HepG2 (cell line): ENCODE data around the gene AUH. TPM values are rescaled to one million over a fixed set of nuclear protein-coding genes. Genes with fewer than 3 reads are reported as not detected.

Experiments used
- ATAC-seq: fragments of 200-7000 bp; cut with Tn5 transposase; 3 replicates; pipeline ENCODE4 v1.9.1; 2020; ENCODE audit warnings: mild to moderate bottlenecking, moderate library complexity
- BruUV-seq: library from RNA; stranded (reverse); fragments of 400-500 nt; replicated peaks from 2 replicates; lab custom pipeline; 2021; lab: Mats Ljungman, UMichigan
- CTCF ChIA-PET: fragments of 300-600 bp; formaldehyde crosslinking; extraction: SDS; loops from one replicate; lab custom pipeline; 2021; ENCODE audit warnings: low total read pairs, inconsistent platforms, low intra/inter-chr PET ratio; lab: Yijun Ruan, JAX
- POLR2A ChIA-PET: fragments of 350-600 bp; sonication (Branson Sonifier 250); formaldehyde crosslinking; loops from one replicate; lab custom pipeline; 2020; ENCODE audit warnings: antibody characterized with exemption, inconsistent platforms; lab: Yijun Ruan, JAX
- DNase-seq: peaks from one replicate; pipeline ENCODE4 v3.0.0-alpha.2; 2015; ENCODE audit warnings: low spot score
- FAIRE-seq: peaks from 3 replicates; lab custom pipeline; 2011; peaks lifted over from hg19 to GRCh38; lab: Jason Lieb, UNC
- H2AFZ ChIP-seq: one replicate; pipeline ENCODE4 v1.6.1; 2011; ENCODE audit warnings: low read length, inconsistent platforms
- H3K27ac ChIP-seq: fragments of 300-600 bp; 3 replicates; pipeline ENCODE4 v1.8.0; 2011; ENCODE audit warnings: mixed run types, mild to moderate bottlenecking, mixed read lengths, low read length, inconsistent platforms; ENCODE audit not compliant: insufficient read depth; ENCODE audit errors: extremely low read length
- H3K27me3 ChIP-seq, 2 experiments: fragments of 200-600 bp in 1 of 2; 2 replicates in 1 of 2; 3 replicates in 1 of 2; pipeline versions ENCODE4 v1.6.0 to v1.8.0; 2011; ENCODE audit warnings: low read length in 2 of 2, mild to moderate bottlenecking in 2 of 2, moderate library complexity in 2 of 2, inconsistent platforms in 1 of 2; ENCODE audit not compliant: insufficient read depth in 2 of 2, control insufficient read depth in 1 of 2
- H3K36me3 ChIP-seq, 2 experiments: fragments of 200-600 bp in 1 of 2; replicated peaks in 1 of 2; 2 replicates in 1 of 2; 3 replicates in 1 of 2; pipeline versions ENCODE4 v1.5.1 to v1.8.0; 2011; ENCODE audit warnings: low read length in 2 of 2, inconsistent platforms in 1 of 2; ENCODE audit not compliant: insufficient read depth in 2 of 2, control insufficient read depth in 1 of 2
- H3K4me1 ChIP-seq: 2 replicates; pipeline ENCODE4 v1.5.1; 2012; ENCODE audit warnings: low read length, inconsistent platforms; ENCODE audit not compliant: insufficient read depth
- H3K4me2 ChIP-seq: 2 replicates; pipeline ENCODE4 v1.6.0; 2011; ENCODE audit warnings: low read depth, low read length, inconsistent platforms
- H3K4me3 ChIP-seq, 3 experiments: fragments of 200-600 bp in 1 of 3; sonication (generic), shearing (Covaris generic) in 1 of 3; replicated peaks in 1 of 3; 2 replicates each; pipeline ENCODE4 v1.5.1; 2011 to 2016; ENCODE audit warnings: low read length in 3 of 3, inconsistent platforms in 2 of 3, low read depth in 2 of 3, mild to moderate bottlenecking in 2 of 3, control low read depth in 1 of 3, mixed read lengths in 1 of 3; ENCODE audit not compliant: insufficient read depth in 1 of 3
- H3K79me2 ChIP-seq: one replicate; pipeline ENCODE4 v1.6.1; 2011; ENCODE audit warnings: low read length, inconsistent platforms; ENCODE audit not compliant: insufficient read depth
- H3K9ac ChIP-seq: 2 replicates; pipeline ENCODE4 v1.6.0; 2011; ENCODE audit warnings: mild to moderate bottlenecking, low read depth, low read length, inconsistent platforms; ENCODE audit not compliant: insufficient read depth
- H3K9me3 ChIP-seq: 2 replicates; pipeline ENCODE4 v1.5.1; 2012; ENCODE audit warnings: mild to moderate bottlenecking, low read length
- H4K20me1 ChIP-seq: 2 replicates; pipeline ENCODE4 v1.6.0; 2011; ENCODE audit warnings: inconsistent platforms, mild to moderate bottlenecking, low read length, moderate library complexity; ENCODE audit not compliant: insufficient read depth
- CC2D1A ChIP-seq: sonication (generic); formaldehyde crosslinking; IDR thresholded peaks from 2 replicates; pipeline ENCODE4 v1.8.1; 2023; ENCODE audit warnings: mild to moderate bottlenecking, missing genetic modification reagents
- DNMT3B ChIP-seq: conservative IDR thresholded peaks from 2 replicates; pipeline ENCODE4 v1.6.1; 2016; ENCODE audit warnings: missing biosample characterization, control low read depth
- FOXK2 ChIP-seq: fragments of 450-650 bp; IDR thresholded peaks from 2 replicates; pipeline ENCODE4 v1.6.1; 2016
- GTF3A ChIP-seq: sonication (generic); formaldehyde crosslinking; conservative IDR thresholded peaks from 2 replicates; pipeline ENCODE4 v1.4.0; 2020; ENCODE audit warnings: mild to moderate bottlenecking, missing genetic modification reagents
- HNRNPLL ChIP-seq: fragments of 200-400 bp; formaldehyde crosslinking; IDR thresholded peaks from 2 replicates; pipeline ENCODE4 v1.6.1; 2017; ENCODE audit warnings: mild to moderate bottlenecking, low read depth, low read length; ENCODE audit not compliant: poor library complexity, severe bottlenecking
- KDM1A ChIP-seq: IDR thresholded peaks from 2 replicates; pipeline ENCODE4 v1.6.1; 2016; ENCODE audit warnings: missing compliant biosample characterization
- KLF13 ChIP-seq: sonication (generic); formaldehyde crosslinking; IDR thresholded peaks from 2 replicates; pipeline ENCODE4 v1.4.0; 2020; ENCODE audit warnings: mild to moderate bottlenecking, missing genetic modification reagents
- RBM22 ChIP-seq: fragments of 200-400 bp; formaldehyde crosslinking; optimal IDR thresholded peaks from 2 replicates; pipeline ENCODE3; 2017; ENCODE audit warnings: mild to moderate bottlenecking, low read length, moderate library complexity
- TBX3 ChIP-seq: fragments of 450-650 bp; IDR thresholded peaks from 2 replicates; pipeline ENCODE4 v1.6.1; 2017; ENCODE audit warnings: antibody characterized with exemption, mild to moderate bottlenecking, inconsistent platforms, borderline replicate concordance
- TOE1 ChIP-seq: sonication (generic); formaldehyde crosslinking; IDR thresholded peaks from 2 replicates; pipeline ENCODE4 v1.4.0; 2020; ENCODE audit warnings: mild to moderate bottlenecking, missing genetic modification reagents
- ZFP36L1 ChIP-seq: sonication (generic); formaldehyde crosslinking; IDR thresholded peaks from 2 replicates; pipeline ENCODE4 v1.8.0; 2022; ENCODE audit warnings: mild to moderate bottlenecking, missing genetic modification reagents, moderate library complexity
- ZFY ChIP-seq: sonication (generic); formaldehyde crosslinking; IDR thresholded peaks from 2 replicates; pipeline ENCODE4 v1.4.0; 2020; ENCODE audit warnings: missing genetic modification reagents
- ZNF17 ChIP-seq: sonication (generic); formaldehyde crosslinking; IDR thresholded peaks from 2 replicates; pipeline ENCODE4 v1.5.0; 2020; ENCODE audit warnings: mild to moderate bottlenecking, missing genetic modification reagents
- ZNF20 ChIP-seq: sonication (generic); formaldehyde crosslinking; IDR thresholded peaks from 2 replicates; pipeline ENCODE4 v1.4.0; 2020; ENCODE audit warnings: mild to moderate bottlenecking, moderate library complexity, missing genetic modification reagents
- ZNF549 ChIP-seq: sonication (generic); formaldehyde crosslinking; IDR thresholded peaks from 2 replicates; pipeline ENCODE4 v1.5.0; 2020; ENCODE audit warnings: missing genetic modification reagents
- ZNF558 ChIP-seq: sonication (generic); formaldehyde crosslinking; IDR thresholded peaks from 2 replicates; pipeline ENCODE4 v1.9.0; 2022; ENCODE audit warnings: mild to moderate bottlenecking, missing genetic modification reagents, borderline replicate concordance
- WGBS: methylation state at CpG from one replicate; pipeline ENCODE4 v1.1.6; 2017; ENCODE audit warnings: low lambda C conversion rate; 5-methylcytosine and 5-hydroxymethylcytosine counted together
- in situ Hi-C: cut with HindIII; loops from 2 replicates; pipeline ENCODE4 v1.10.0; 2017; ENCODE audit warnings: low pct_unique_long_range_greater_than_20kb; ENCODE audit not compliant: extremely low pct_ligation_motif_present
- intact Hi-C: fragments of 100-400 bp; cut with micrococcal nuclease; formaldehyde crosslinking; loops from one replicate; pipeline ENCODE4 v1.10.0; 2022; ENCODE audit not compliant: unreplicated experiment
- polyA plus RNA-seq, 8 experiments: library from polyadenylated mRNA; depleted of rRNA in 3 of 8; stranded (reverse) in 7 of 8; unstranded in 1 of 8; fragments of >200 nt; fragmentation: Illumina TruSeq in 4 of 8; extraction: Trizol in 4 of 8; gene quantifications; 2 replicates each; pipeline versions ENCODE4 v1.2.1 to v1.2.3, GENCODE V29; 2011 to 2016; ENCODE audit warnings: low read depth in 4 of 8, missing spikeins in 1 of 8, mixed read lengths in 1 of 8; ENCODE audit not compliant: insufficient read depth in 1 of 8
- total RNA-seq, 5 experiments: library from RNA; depleted of rRNA; stranded (reverse); fragments of >200 nt; fragmentation: Illumina TruSeq; extraction: Trizol; gene quantifications; 2 replicates each; pipeline ENCODE4 v1.2.3, GENCODE V29; 2016; ENCODE audit warnings: low read depth in 1 of 5
- TF ChIP-seq, protein P1 (sequence below): IDR thresholded peaks from 2 replicates; pipeline ENCODE4 v1.6.1; 2016; ENCODE audit warnings: mild to moderate bottlenecking, missing biosample characterization, missing genetic modification reagents
- TF ChIP-seq, protein P2 (sequence below): IDR thresholded peaks from 2 replicates; pipeline ENCODE4 v1.6.1; 2016; ENCODE audit warnings: control low read depth
- TF ChIP-seq, protein P3 (sequence below): sonication (generic); formaldehyde crosslinking; IDR thresholded peaks from 2 replicates; pipeline ENCODE4 v1.8.1; 2023; ENCODE audit warnings: missing genetic modification reagents, inconsistent platforms, borderline replicate concordance

Gene AUH
- total and polyA plus RNA-seq, 2 of the 13 experiments (the other 11 are each of a cell fraction or from before 2014, with no cell fraction given), result 25.8 to 31.9 TPM

DNA sequence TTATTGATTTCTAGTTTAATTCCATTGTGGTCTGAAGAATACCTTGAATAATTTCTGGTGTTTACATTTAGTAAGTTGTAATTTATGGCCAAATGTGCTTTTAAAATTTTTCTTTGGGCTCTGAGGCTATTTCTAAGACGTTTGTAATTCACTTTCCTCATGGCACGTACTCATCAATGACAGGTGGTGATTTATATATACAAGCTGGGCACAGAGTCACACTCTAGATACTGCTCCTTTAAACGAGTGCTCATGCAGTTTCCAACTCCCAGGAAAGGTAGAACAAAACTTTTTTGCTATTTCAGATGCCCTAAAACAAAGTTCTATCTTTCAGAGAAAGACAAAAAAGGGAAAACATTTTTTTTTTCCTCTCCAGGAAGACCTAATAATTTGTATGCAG, 146.9 kb downstream of the AUH start:
- Histone ChIP-seq H3K36me3 (peaks cover 7 to 28% of the 10 kb centered on the region in 2 experiments; a peak in 4 of 5 replicates), H3K9ac (no peak overlapping the region), H3K4me1 (peaks cover 37% of the 10 kb centered on the region), H2AFZ (no peak overlapping the region), H3K27me3 (no peaks in the 10 kb centered on the region), H3K79me2 (no peaks in the 10 kb centered on the region), H4K20me1 (no peaks in the 10 kb centered on the region), H3K4me2 (no peak overlapping the region), H3K4me3 (no peak overlapping the region), H3K27ac (no peak overlapping the region), H3K9me3 (no peaks in the 10 kb centered on the region)
- no peak for TF ChIP-seq FOXK2
- TF ChIP-seq KDM1A (CRISPR knock-in tag), result no peak
- TF ChIP-seq, protein P1, sequence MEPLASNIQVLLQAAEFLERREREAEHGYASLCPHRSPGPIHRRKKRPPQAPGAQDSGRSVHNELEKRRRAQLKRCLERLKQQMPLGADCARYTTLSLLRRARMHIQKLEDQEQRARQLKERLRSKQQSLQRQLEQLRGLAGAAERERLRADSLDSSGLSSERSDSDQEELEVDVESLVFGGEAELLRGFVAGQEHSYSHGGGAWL, result no peak
- DNase-seq (no peak), ATAC-seq (no peak), FAIRE-seq (no peak)
- in situ Hi-C loops, result no loop called here
- intact Hi-C loops, result no loop called here
- no TSS peak for BruUV-seq
- WGBS, result 80% methylated on average over 3 of the region's 3 CpGs
- POLR2A ChIA-PET, result no interaction called here
- CTCF ChIA-PET, result no interaction called here

DNA sequence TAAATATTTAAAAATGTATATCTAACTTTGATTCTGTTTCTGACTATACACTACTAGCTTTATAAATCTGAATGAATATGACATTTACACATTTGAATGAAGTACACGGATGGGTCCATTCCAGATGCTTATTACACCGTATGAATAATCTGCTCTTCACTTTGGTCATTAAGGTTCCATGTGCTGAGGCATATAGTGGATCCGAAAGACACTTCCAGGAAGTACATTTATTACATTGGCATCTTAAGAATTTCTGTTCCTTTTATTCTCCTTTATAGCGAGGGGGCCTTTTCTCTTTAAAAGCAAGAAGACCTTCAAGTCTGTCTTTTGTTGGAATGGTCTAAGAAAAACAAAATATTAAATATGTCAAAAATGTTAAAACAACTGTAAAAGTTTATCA, 147.6 kb downstream of the AUH start:
- no peak overlapping the region for H3K9ac ChIP-seq
- H3K79me2 ChIP-seq, result no peaks in the 10 kb centered on the region
- peaks cover 6 to 20% of the 10 kb centered on the region in 2 experiments; a peak in 4 of 5 replicates for H3K36me3 ChIP-seq
- peaks cover 43% of the 10 kb centered on the region for H3K4me1 ChIP-seq
- intact Hi-C loops (no loop called here), in situ Hi-C loops (no loop called here)
- H3K27ac ChIP-seq, result no peak overlapping the region
- ATAC-seq, result no peak
- no peaks in the 10 kb centered on the region for H4K20me1 ChIP-seq
- DNase-seq, result no peak
- TF ChIP-seq HNRNPLL, result no peak
- TF ChIP-seq CC2D1A (CRISPR knock-in tag), result no peak
- no peak for TF ChIP-seq ZNF20 (CRISPR knock-in tag)
- TF ChIP-seq, protein P2, sequence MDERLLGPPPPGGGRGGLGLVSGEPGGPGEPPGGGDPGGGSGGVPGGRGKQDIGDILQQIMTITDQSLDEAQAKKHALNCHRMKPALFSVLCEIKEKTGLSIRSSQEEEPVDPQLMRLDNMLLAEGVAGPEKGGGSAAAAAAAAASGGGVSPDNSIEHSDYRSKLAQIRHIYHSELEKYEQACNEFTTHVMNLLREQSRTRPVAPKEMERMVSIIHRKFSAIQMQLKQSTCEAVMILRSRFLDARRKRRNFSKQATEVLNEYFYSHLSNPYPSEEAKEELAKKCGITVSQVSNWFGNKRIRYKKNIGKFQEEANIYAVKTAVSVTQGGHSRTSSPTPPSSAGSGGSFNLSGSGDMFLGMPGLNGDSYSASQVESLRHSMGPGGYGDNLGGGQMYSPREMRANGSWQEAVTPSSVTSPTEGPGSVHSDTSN (CRISPR knock-in tag), result no peak
- no peak for TF ChIP-seq KLF13 (CRISPR knock-in tag)
- no peak for TF ChIP-seq ZFY (CRISPR knock-in tag)
- TF ChIP-seq GTF3A (CRISPR knock-in tag), result no peak
- TF ChIP-seq RBM22, result no peak
- no peak for TF ChIP-seq TOE1 (CRISPR knock-in tag)
- no peak for TF ChIP-seq TBX3
- TF ChIP-seq ZFP36L1 (CRISPR knock-in tag), result no peak
- TF ChIP-seq, protein P3, sequence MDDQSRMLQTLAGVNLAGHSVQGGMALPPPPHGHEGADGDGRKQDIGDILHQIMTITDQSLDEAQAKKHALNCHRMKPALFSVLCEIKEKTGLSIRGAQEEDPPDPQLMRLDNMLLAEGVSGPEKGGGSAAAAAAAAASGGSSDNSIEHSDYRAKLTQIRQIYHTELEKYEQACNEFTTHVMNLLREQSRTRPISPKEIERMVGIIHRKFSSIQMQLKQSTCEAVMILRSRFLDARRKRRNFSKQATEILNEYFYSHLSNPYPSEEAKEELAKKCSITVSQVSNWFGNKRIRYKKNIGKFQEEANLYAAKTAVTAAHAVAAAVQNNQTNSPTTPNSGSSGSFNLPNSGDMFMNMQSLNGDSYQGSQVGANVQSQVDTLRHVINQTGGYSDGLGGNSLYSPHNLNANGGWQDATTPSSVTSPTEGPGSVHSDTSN (CRISPR knock-in tag), result no peak
- TF ChIP-seq ZNF17 (CRISPR knock-in tag), result no peak
- TF ChIP-seq DNMT3B (CRISPR knock-in tag), result no peak
- TF ChIP-seq ZNF549 (CRISPR knock-in tag), result no peak
- TF ChIP-seq ZNF558 (CRISPR knock-in tag), result no peak
- POLR2A ChIA-PET, result no interaction called here
- H3K4me2 ChIP-seq, result no peak overlapping the region
- H3K27me3 ChIP-seq, result no peaks in the 10 kb centered on the region
- WGBS, result 94% methylated on average over 4 of the region's 4 CpGs
- H2AFZ ChIP-seq, result no peak overlapping the region
- FAIRE-seq, result no peak
- BruUV-seq, result no TSS peak
- no peaks in the 10 kb centered on the region for H3K9me3 ChIP-seq
- CTCF ChIA-PET, result no interaction called here
- no peak overlapping the region for H3K4me3 ChIP-seq
